CD8-positive, alpha-beta memory T cell (primary cell): ENCODE data around the gene SMARCA2. TPM values are rescaled to one million over a fixed set of nuclear protein-coding genes. Genes with fewer than 3 reads are reported as not detected.

Source experiments
- CTCF ChIA-PET: fragments of 350-600 bp; sonication (Branson Sonifier 250); formaldehyde crosslinking; loops from one replicate; lab custom pipeline; 2021; ENCODE audit warnings: antibody characterized with exemption; lab: Charles Lee
- POLR2A ChIA-PET: fragments of 350-600 bp; sonication (Branson Sonifier 250); formaldehyde crosslinking; loops from one replicate; lab custom pipeline; 2021; ENCODE audit warnings: antibody characterized with exemption; lab: Charles Lee
- DNase-seq, 5 donors: peaks; one replicate each; pipeline versions ENCODE4 v3.0.0 to v3.0.0-alpha.2; 2020 to 2022; ENCODE audit warnings: mixed read lengths in 1 of 5
- H3K27ac ChIP-seq: one replicate; pipeline ENCODE4 v1.7.0; 2013; ENCODE audit warnings: low read depth, mild to moderate bottlenecking, low read length, moderate library complexity
- H3K27me3 ChIP-seq: 2 replicates; pipeline ENCODE4 v1.7.0; 2013; ENCODE audit warnings: low read length, mild to moderate bottlenecking; ENCODE audit not compliant: insufficient read depth, poor library complexity, severe bottlenecking
- H3K36me3 ChIP-seq: 2 replicates; pipeline ENCODE4 v1.7.0; 2013; ENCODE audit warnings: mild to moderate bottlenecking, low read length, moderate library complexity; ENCODE audit not compliant: insufficient read depth
- H3K4me1 ChIP-seq: 2 replicates; pipeline ENCODE4 v1.7.0; 2013; ENCODE audit warnings: mild to moderate bottlenecking, low read length, moderate library complexity; ENCODE audit not compliant: insufficient read depth
- H3K4me3 ChIP-seq: 2 replicates; pipeline ENCODE4 v1.7.0; 2013; ENCODE audit warnings: mild to moderate bottlenecking, low read length
- H3K9me3 ChIP-seq: 2 replicates; pipeline ENCODE4 v1.7.0; 2013; ENCODE audit warnings: mild to moderate bottlenecking, low read length
- H3K27ac Mint-ChIP-seq, 8 donors: one replicate each; pipeline ENCODE4 v1.8.0; 2020 to 2021; ENCODE audit warnings: mixed read lengths in 8 of 8, mild to moderate bottlenecking in 6 of 8, inconsistent platforms in 3 of 8, moderate library complexity in 3 of 8
- H3K27me3 Mint-ChIP-seq, 2 donors: one replicate each; pipeline ENCODE4 v1.8.0; 2020 to 2021; ENCODE audit warnings: mixed read lengths in 2 of 2, mild to moderate bottlenecking in 1 of 2, moderate library complexity in 1 of 2
- H3K36me3 Mint-ChIP-seq, 3 donors: one replicate each; pipeline ENCODE4 v1.8.0; 2020 to 2021; ENCODE audit warnings: mixed read lengths in 3 of 3, inconsistent platforms in 1 of 3, mild to moderate bottlenecking in 1 of 3
- H3K4me1 Mint-ChIP-seq, 3 donors: one replicate each; pipeline ENCODE4 v1.8.0; 2020 to 2021; ENCODE audit warnings: mixed read lengths in 3 of 3, inconsistent platforms in 1 of 3, mild to moderate bottlenecking in 1 of 3
- H3K4me3 Mint-ChIP-seq, 7 donors: one replicate each; pipeline ENCODE4 v1.8.0; 2020 to 2021; ENCODE audit warnings: mixed read lengths in 7 of 7, mild to moderate bottlenecking in 6 of 7, moderate library complexity in 4 of 7, inconsistent platforms in 2 of 7
- H3K9me3 Mint-ChIP-seq, 5 donors: one replicate each; pipeline ENCODE4 v1.8.0; 2020 to 2022; ENCODE audit warnings: mixed read lengths in 5 of 5, mild to moderate bottlenecking in 3 of 5, moderate library complexity in 2 of 5, inconsistent platforms in 1 of 5
- polyA plus RNA-seq: library from polyadenylated mRNA; unstranded; fragments of 300-500 nt; fragmentation: Illumina TruSeq; gene quantifications from one replicate; pipeline ENCODE4 v1.2.3, GENCODE V29; 2021
- total RNA-seq, 2 experiments: library from RNA; stranded (reverse); gene quantifications; one replicate each; pipeline ENCODE4 v1.2.3, GENCODE V29; 2021

Gene SMARCA2
- total and polyA plus RNA-seq, 3 experiments from 2014 or later: 56.7 to 156 (median 145) TPM

- Mint-ChIP-seq H3K9me3 (peaks cover 0 to 3% (median 0%) of the 10 kb centered on the region in 5 donors), H3K36me3 (peaks cover 6 to 88% (median 21%) of the 10 kb centered on the region in 3 donors), H3K4me1 (peaks cover 31 to 73% (median 67%) of the 10 kb centered on the region in 3 donors), H3K27ac (peak overlapping the region in 7 of 8 donors; percentile 10 to 68 (median 45)), H3K27me3 (no peaks in the 10 kb centered on the region), H3K4me3 (peak overlapping the region in 1 of 7 donors; percentile 10)
- Histone ChIP-seq H3K27me3 (no peaks in the 10 kb centered on the region), H3K4me1 (peaks cover 10% of the 10 kb centered on the region), H3K36me3 (peaks cover 45% of the 10 kb centered on the region), H3K9me3 (no peaks in the 10 kb centered on the region), H3K27ac (no peak overlapping the region), H3K4me3 (no peak overlapping the region)
- DNase-seq: no peak
- ChIA-PET POLR2A (no interaction called here), CTCF (interaction anchor here (0.9 to 1.2 kb wide), 2 partner anchors 11 to 21 kb away, joined by 3 read pairs; no protein-coding TSS in a partner anchor)
Measured at GRCh38 chr9:2043881-2044462, 28.8 kb downstream of the SMARCA2 start.

- ChIA-PET CTCF (no interaction called here), POLR2A (no interaction called here)
- Mint-ChIP-seq H3K27me3 (no peaks in the 10 kb centered on the region), H3K4me3 (no peak overlapping the region), H3K36me3 (peaks cover 6 to 80% (median 13%) of the 10 kb centered on the region in 3 donors), H3K9me3 (peaks cover 0 to 3% (median 0%) of the 10 kb centered on the region in 5 donors), H3K27ac (peak overlapping the region in 1 of 8 donors; percentile 39), H3K4me1 (peaks cover 30 to 77% (median 68%) of the 10 kb centered on the region in 3 donors)
- Histone ChIP-seq H3K4me3 (no peak overlapping the region), H3K27ac (no peak overlapping the region), H3K27me3 (no peaks in the 10 kb centered on the region), H3K36me3 (peaks cover 26% of the 10 kb centered on the region), H3K9me3 (no peaks in the 10 kb centered on the region), H3K4me1 (peaks cover 16% of the 10 kb centered on the region)
- DNase-seq: no peak
Measured at GRCh38 chr9:2047144-2047671, 32.1 kb downstream of the SMARCA2 start.

GRCh38 chr9:2047916-2048315, 32.8 kb downstream of the SMARCA2 start:
- Mint-ChIP-seq H3K36me3 (peaks cover 6 to 76% (median 13%) of the 10 kb centered on the region in 3 donors), H3K4me3 (peak overlapping the region in 1 of 7 donors; percentile 76), H3K4me1 (peaks cover 34 to 78% (median 71%) of the 10 kb centered on the region in 3 donors), H3K27ac (peak overlapping the region in 5 of 8 donors; percentile 14 to 87 (median 34)), H3K9me3 (peaks cover 0 to 3% (median 0%) of the 10 kb centered on the region in 5 donors), H3K27me3 (no peaks in the 10 kb centered on the region)
- ChIA-PET CTCF (no interaction called here), POLR2A (no interaction called here)
- peaks cover 21% of the 10 kb centered on the region for H3K4me1 ChIP-seq
- H3K9me3 ChIP-seq: no peaks in the 10 kb centered on the region
- no peak overlapping the region for H3K27ac ChIP-seq
- H3K27me3 ChIP-seq: no peaks in the 10 kb centered on the region
- peaks cover 22% of the 10 kb centered on the region for H3K36me3 ChIP-seq
- no peak overlapping the region for H3K4me3 ChIP-seq
- DNase-seq: no peak

- Mint-ChIP-seq H3K27me3 (no peaks in the 10 kb centered on the region), H3K27ac (peak overlapping the region in 7 of 8 donors; percentile 70 to 93 (median 76)), H3K4me3 (no peak overlapping the region), H3K9me3 (peaks cover 0 to 3% (median 0%) of the 10 kb centered on the region in 5 donors), H3K4me1 (peaks cover 38 to 78% (median 73%) of the 10 kb centered on the region in 3 donors), H3K36me3 (peaks cover 6 to 58% (median 8%) of the 10 kb centered on the region in 3 donors)
- ChIA-PET POLR2A (no interaction called here), CTCF (no interaction called here)
- no peaks in the 10 kb centered on the region for H3K9me3 ChIP-seq
- no peak overlapping the region for H3K4me3 ChIP-seq
- peaks cover 15% of the 10 kb centered on the region for H3K36me3 ChIP-seq
- H3K27ac ChIP-seq: no peak overlapping the region
- no peaks in the 10 kb centered on the region for H3K27me3 ChIP-seq
- DNase-seq: no peak
- peaks cover 36% of the 10 kb centered on the region for H3K4me1 ChIP-seq
Measured at GRCh38 chr9:2050236-2050635, 35.1 kb downstream of the SMARCA2 start.

- ChIA-PET POLR2A (interaction anchor here (1.4 to 4.7 kb wide), 3 partner anchors 27 to 38 kb away, joined by 3 to 44 read pairs (median 5); partner anchors contain the start of gene SMARCA2), CTCF (interaction anchor here (0.6 to 4.0 kb wide), 9 partner anchors 10 to 163 kb away, joined by 3 to 11 read pairs (median 3); partner anchors contain the start of gene SMARCA2)
- peak overlapping the region; percentile 22 for H3K27ac ChIP-seq
- no peaks in the 10 kb centered on the region for H3K9me3 Mint-ChIP-seq
- no peaks in the 10 kb centered on the region for H3K9me3 ChIP-seq
- H3K4me3 ChIP-seq: no peak overlapping the region
- peaks cover 41 to 80% (median 65%) of the 10 kb centered on the region in 3 donors for H3K4me1 Mint-ChIP-seq
- H3K36me3 ChIP-seq: peaks cover 23% of the 10 kb centered on the region
- peaks cover 37% of the 10 kb centered on the region for H3K4me1 ChIP-seq
- peak overlapping the region; percentile 3 to 75 (median 68) for H3K4me3 Mint-ChIP-seq
- H3K27ac Mint-ChIP-seq: peak overlapping the region; percentile 81 to 99 (median 95)
- peaks cover 11 to 64% (median 14%) of the 10 kb centered on the region in 3 donors for H3K36me3 Mint-ChIP-seq
- no peaks in the 10 kb centered on the region for H3K27me3 ChIP-seq
- peak; percentile 46 to 85 (median 82) for DNase-seq
- no peaks in the 10 kb centered on the region for H3K27me3 Mint-ChIP-seq
Measured at GRCh38 chr9:2053883-2054845, 39.0 kb downstream of the SMARCA2 start.

DNA sequence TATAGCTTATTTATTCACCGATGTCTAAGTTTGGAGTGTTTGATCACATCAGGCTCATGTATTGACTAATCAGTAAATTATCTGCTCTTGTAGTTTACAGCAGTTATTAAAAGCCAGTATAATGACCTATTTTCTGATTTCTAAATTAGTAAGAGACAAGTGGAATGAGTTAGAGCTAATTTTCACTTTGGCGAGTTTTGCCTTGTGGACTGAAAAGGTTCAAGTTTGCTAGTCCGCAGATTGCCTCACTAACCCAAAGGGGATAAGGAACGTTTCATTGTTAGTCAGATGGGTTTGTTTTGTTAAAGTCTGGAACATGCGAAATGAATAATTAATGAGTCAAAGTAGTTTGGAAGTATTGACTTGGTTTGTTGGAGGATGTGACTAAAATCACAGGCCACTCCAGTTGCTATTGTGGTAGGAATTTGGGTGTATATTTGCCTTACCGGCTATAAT, 40.1 kb downstream of the SMARCA2 start:
- H3K36me3 Mint-ChIP-seq: peaks cover 14 to 67% (median 17%) of the 10 kb centered on the region in 3 donors
- H3K36me3 ChIP-seq: peaks cover 24% of the 10 kb centered on the region
- no peaks in the 10 kb centered on the region for H3K9me3 Mint-ChIP-seq
- H3K4me3 ChIP-seq: no peak overlapping the region
- H3K27ac Mint-ChIP-seq: peak overlapping the region; percentile 62 to 95 (median 88)
- no peak for DNase-seq
- no peaks in the 10 kb centered on the region for H3K27me3 Mint-ChIP-seq
- H3K4me1 ChIP-seq: peaks cover 32% of the 10 kb centered on the region
- no peak overlapping the region for H3K27ac ChIP-seq
- H3K4me1 Mint-ChIP-seq: peaks cover 44 to 83% (median 63%) of the 10 kb centered on the region in 3 donors
- no peaks in the 10 kb centered on the region for H3K9me3 ChIP-seq
- ChIA-PET CTCF (interaction anchor here (1.1 to 4.0 kb wide), 8 partner anchors 11 to 43 kb away, joined by 3 to 11 read pairs (median 4); partner anchors contain the start of gene SMARCA2), POLR2A (interaction anchor here (4.7 kb wide), 1 partner anchor 39 kb away, joined by 44 read pairs; the partner anchor contains the start of gene SMARCA2)
- peak overlapping the region in 2 of 7 donors; percentile 12 to 17 for H3K4me3 Mint-ChIP-seq
- no peaks in the 10 kb centered on the region for H3K27me3 ChIP-seq

DNA sequence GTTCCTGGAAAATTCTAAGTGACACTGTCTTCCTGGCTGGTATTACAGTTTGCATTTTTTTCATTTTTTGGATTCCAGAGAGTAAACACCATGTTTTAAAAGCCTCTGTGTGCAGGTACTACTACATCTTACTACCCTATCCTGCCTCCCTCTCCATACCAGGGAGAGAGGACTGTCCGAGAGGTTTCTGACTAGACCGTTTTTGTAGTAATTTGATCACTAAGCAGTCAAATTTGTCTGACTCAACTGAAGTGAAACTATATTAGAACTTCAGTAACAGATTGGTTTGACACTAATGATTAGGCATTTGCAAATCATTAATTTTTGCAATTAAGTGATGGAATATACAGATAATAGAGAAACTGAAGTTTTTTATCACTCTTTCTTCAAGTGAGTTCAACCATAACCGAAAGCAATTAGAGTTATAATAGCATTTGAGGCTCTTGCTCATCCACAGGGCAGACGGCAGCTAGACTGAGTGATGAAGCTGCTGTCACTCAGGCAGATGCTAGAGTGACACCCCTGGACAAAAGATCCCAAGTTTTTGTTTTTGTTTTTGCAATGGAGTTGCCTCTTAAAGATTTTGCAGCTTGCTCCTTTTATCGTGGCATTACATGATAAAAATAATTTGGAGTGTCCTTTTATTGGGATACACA, 44.3 kb downstream of the SMARCA2 start:
- H3K36me3 ChIP-seq: peaks cover 36% of the 10 kb centered on the region
- no peak for DNase-seq
- peaks cover 13% of the 10 kb centered on the region for H3K4me1 ChIP-seq
- H3K27me3 Mint-ChIP-seq: no peaks in the 10 kb centered on the region
- H3K27me3 ChIP-seq: no peaks in the 10 kb centered on the region
- H3K4me3 ChIP-seq: no peak overlapping the region
- no peaks in the 10 kb centered on the region for H3K9me3 Mint-ChIP-seq
- ChIA-PET CTCF (no interaction called here), POLR2A (no interaction called here)
- H3K4me3 Mint-ChIP-seq: no peak overlapping the region
- no peaks in the 10 kb centered on the region for H3K9me3 ChIP-seq
- H3K4me1 Mint-ChIP-seq: peaks cover 26 to 48% (median 30%) of the 10 kb centered on the region in 3 donors
- peaks cover 14 to 87% (median 36%) of the 10 kb centered on the region in 3 donors for H3K36me3 Mint-ChIP-seq
- no peak overlapping the region for H3K27ac ChIP-seq
- peak overlapping the region in 4 of 8 donors; percentile 50 to 79 (median 72) for H3K27ac Mint-ChIP-seq
